Omental fat pad (tissue), 4 donors: ENCODE results near the gene UFL1. TPM values are rescaled to one million over a fixed set of nuclear protein-coding genes. Genes with fewer than 3 reads are reported as not detected.
"Not testable (repeated sequence)": the region's sequence is repeated elsewhere in the genome, so short reads cannot be mapped to it uniquely, and the experiment has no call there.

Experiments used
- ATAC-seq: fragments of 150-250 bp; one replicate; pipeline ENCODE4 v1.9.1; 2016; ENCODE audit warnings: mild to moderate bottlenecking, moderate library complexity; ENCODE audit not compliant: low FRiP score
- DNase-seq: peaks from one replicate; pipeline ENCODE4 v3.0.0-alpha.2; 2019; ENCODE audit warnings: low spot score
- total RNA-seq, 4 donors: library from RNA; depleted of rRNA; stranded (reverse); fragments of >200 nt; gene quantifications; one replicate each; pipeline ENCODE4 v1.1.0, GENCODE V29; 2016
- TF ChIP-seq, protein P1 (sequence below), 3 donors: fragments of 450-650 bp; IDR thresholded peaks; one replicate each; pipeline ENCODE4 v1.5.1; 2016 to 2017; ENCODE audit warnings: antibody characterized with exemption in 3 of 3, mild to moderate bottlenecking in 3 of 3, moderate library complexity in 2 of 3

UFL1 gene
- total RNA-seq = 10 to 100 TPM; 13.5 to 24.7 (median 20.0) TPM

DNA sequence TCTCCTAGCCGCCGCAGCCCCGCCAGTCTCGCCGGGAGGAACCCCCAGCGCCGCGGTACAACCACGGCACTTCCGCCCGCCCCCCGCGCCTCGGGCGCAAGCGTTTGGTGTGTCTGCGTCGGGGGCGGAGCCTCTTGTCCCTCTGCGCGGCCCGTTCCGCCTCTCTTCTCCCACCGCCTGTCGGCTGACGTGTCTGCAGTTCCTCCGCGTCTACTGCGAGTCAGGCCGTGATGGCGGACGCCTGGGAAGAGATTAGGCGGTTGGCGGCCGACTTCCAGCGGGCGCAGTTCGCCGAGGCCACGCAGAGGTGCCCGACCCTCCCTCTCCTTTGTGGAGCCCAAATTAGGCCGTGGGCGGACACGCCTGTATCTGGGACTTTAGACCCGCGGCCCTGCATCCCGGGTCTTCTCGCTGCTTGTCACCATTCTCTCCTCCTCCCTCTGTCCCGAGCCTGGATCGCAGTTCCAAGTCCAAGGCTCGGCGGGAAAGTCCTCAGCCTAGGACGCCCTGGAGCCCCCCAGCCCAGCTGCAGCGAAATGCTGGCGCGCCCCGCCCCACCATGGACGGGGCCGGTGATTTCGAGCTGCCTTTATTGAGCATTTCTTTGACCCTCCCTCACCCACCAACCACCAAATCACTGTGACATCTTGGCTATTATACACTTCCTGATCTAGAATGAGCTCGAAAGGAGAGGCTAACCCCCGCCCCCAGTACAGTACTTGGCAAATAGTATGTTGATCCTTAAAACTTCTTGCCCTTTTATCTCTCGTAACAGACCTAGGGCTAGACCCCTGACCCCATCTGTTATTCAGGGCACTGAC is at the start of gene UFL1:
TSS of gene UFL1 (plus strand) at position 163 of the 821 bp plus-strand sequence. CDS start at position 231, 68 bp downstream.
- TF ChIP-seq, protein P1, sequence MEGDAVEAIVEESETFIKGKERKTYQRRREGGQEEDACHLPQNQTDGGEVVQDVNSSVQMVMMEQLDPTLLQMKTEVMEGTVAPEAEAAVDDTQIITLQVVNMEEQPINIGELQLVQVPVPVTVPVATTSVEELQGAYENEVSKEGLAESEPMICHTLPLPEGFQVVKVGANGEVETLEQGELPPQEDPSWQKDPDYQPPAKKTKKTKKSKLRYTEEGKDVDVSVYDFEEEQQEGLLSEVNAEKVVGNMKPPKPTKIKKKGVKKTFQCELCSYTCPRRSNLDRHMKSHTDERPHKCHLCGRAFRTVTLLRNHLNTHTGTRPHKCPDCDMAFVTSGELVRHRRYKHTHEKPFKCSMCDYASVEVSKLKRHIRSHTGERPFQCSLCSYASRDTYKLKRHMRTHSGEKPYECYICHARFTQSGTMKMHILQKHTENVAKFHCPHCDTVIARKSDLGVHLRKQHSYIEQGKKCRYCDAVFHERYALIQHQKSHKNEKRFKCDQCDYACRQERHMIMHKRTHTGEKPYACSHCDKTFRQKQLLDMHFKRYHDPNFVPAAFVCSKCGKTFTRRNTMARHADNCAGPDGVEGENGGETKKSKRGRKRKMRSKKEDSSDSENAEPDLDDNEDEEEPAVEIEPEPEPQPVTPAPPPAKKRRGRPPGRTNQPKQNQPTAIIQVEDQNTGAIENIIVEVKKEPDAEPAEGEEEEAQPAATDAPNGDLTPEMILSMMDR (IDR thresholded peaks at IDR 0.05) = no peak
- ATAC-seq (peak; percentile 100), DNase-seq (peak; percentile 67)

- not testable (repeated sequence) for DNase-seq, ATAC-seq
These were observed 49.3 kb upstream of the UFL1 start for GRCh38 chr6:96472291-96472690.

DNA sequence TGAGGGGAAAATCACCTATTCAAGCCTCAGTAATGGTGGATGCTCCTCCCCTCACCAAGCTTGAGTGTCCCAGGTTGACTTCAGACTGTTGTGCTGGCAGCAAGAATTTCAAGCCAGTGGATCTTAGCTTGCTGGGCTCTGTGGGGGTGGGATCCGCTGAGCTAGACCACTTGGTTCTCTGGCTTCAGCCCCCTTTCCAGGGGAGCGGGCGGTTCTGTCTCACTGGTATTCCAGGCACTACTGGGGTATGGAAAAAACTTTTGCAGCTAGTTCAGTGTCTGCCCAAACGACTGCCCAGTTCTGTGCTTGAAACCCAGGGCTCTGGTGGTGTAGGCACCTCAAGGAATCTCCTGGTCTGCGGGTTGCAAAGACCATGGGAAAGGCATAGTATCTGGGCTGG is 42.9 kb upstream of the UFL1 start:
- no peak for ATAC-seq
- DNase-seq = no peak
- TF ChIP-seq, protein P1 (IDR thresholded peaks at IDR 0.05) = no peak

GRCh38 chr6:96491926-96492325 is 29.7 kb upstream of the UFL1 start:
- DNase-seq (no peak), ATAC-seq (no peak)
- TF ChIP-seq, protein P1 (IDR thresholded peaks at IDR 0.05) = no peak

GRCh38 chr6:96499781-96500180 is 21.8 kb upstream of the UFL1 start:
- TF ChIP-seq, protein P1 (IDR thresholded peaks at IDR 0.05) = no peak
- DNase-seq (no peak), ATAC-seq (no peak)

- ATAC-seq = no peak
- DNase-seq = no peak
- TF ChIP-seq, protein P1 (IDR thresholded peaks at IDR 0.05) = no peak
These were observed 18.7 kb upstream of the UFL1 start for GRCh38 chr6:96502915-96503314.

GRCh38 chr6:96505363-96505762 is 16.2 kb upstream of the UFL1 start:
- TF ChIP-seq, protein P1 (IDR thresholded peaks at IDR 0.05) = no peak
- no peak for ATAC-seq
- no peak for DNase-seq
